ENCODE data around the gene MMP2.

MMP2 gene

DNA sequence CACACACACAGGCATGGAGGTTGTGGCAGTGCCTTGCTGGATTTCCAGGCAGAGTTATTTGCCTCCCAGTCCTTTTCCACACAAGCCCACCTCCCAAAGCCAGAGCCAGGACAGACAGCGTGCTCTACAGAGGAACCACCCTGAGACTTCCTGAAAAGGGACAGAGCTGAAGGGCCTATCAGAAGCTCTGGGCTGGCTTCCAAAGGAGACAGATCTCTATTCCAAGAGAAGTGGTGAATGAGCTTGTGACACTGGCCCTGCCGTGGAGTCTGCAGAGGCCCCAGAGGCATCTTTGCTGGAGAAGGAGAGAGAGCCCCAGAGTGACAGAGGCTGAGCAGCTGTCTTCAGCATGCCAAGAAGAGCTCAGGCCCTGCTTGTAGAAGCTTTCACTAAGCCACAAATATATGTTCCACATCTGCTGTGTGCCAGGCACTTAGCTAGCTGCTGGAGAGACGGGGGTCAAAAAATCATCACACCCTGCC, 21.6 kb downstream of the MMP2 start:
- Histone ChIP-seq H2BK15ac (ENCODE audit: low read length) (no peak overlapping the region), H3K36me3 (replicated peaks in 1 of 2; ENCODE audit: control insufficient read depth in 2 of 2, insufficient read depth in 2 of 2, low read length in 2 of 2) (peaks cover 3 to 86% of the 10 kb centered on the region in 2 donors), H3K9ac (ENCODE audit: low read depth, low read length, poor library complexity) (no peak overlapping the region), H2BK5ac (ENCODE audit: low read length) (no peak overlapping the region), H4K91ac (ENCODE audit: low read depth, low read length, poor library complexity) (no peak overlapping the region), H3K27me3 (ENCODE audit: control insufficient read depth in 3 of 3, insufficient read depth in 3 of 3, low read depth in 1 of 3, low read length in 3 of 3) (no peaks in the 10 kb centered on the region), H3K23ac (ENCODE audit: low read depth, low read length, poor library complexity) (no peak overlapping the region), H3K9me3 (replicated peaks in 1 of 2; ENCODE audit: control insufficient read depth in 2 of 2, insufficient read depth in 1 of 2, low read depth in 1 of 2, low read length in 2 of 2) (peaks cover 0 to 2% of the 10 kb centered on the region in 2 donors), H3K79me1 (ENCODE audit: low read depth, low read length) (no peaks in the 10 kb centered on the region), H3K14ac (ENCODE audit: low read length) (no peak overlapping the region), H3K4me3 (ENCODE audit: low read length in 2 of 2) (no peak overlapping the region), H3K4me2 (ENCODE audit: insufficient read depth, low read length, poor library complexity, severe bottlenecking) (no peak overlapping the region), H2BK12ac (ENCODE audit: low read length) (no peak overlapping the region), H2AFZ (ENCODE audit: low read length) (no peak overlapping the region), H3K27ac (replicated peaks; ENCODE audit: low read length) (peak overlapping the region; percentile 32), H4K8ac (ENCODE audit: low read depth, low read length) (no peak overlapping the region), H2AK5ac (ENCODE audit: low read depth, low read length) (no peak overlapping the region), H2BK120ac (ENCODE audit: low read depth, low read length) (no peak overlapping the region), H3K18ac (ENCODE audit: low read length) (peak overlapping the region; percentile 35), H3K4me1 (ENCODE audit: control insufficient read depth in 2 of 2, insufficient read depth in 1 of 2, low read depth in 1 of 2, low read length in 2 of 2) (peaks cover 19 to 26% of the 10 kb centered on the region in 2 donors), H3K4ac (ENCODE audit: low read length) (no peak overlapping the region)
- no peak for DNase-seq (ENCODE audit: low spot score)
- WGBS, 2 donors (ENCODE audit: extremely low coverage in 2 of 2, insufficient read length in 2 of 2, insufficient replicate concordance in 1 of 2) = no CpG with 5 or more reads among the region's 3 CpGs

DNA sequence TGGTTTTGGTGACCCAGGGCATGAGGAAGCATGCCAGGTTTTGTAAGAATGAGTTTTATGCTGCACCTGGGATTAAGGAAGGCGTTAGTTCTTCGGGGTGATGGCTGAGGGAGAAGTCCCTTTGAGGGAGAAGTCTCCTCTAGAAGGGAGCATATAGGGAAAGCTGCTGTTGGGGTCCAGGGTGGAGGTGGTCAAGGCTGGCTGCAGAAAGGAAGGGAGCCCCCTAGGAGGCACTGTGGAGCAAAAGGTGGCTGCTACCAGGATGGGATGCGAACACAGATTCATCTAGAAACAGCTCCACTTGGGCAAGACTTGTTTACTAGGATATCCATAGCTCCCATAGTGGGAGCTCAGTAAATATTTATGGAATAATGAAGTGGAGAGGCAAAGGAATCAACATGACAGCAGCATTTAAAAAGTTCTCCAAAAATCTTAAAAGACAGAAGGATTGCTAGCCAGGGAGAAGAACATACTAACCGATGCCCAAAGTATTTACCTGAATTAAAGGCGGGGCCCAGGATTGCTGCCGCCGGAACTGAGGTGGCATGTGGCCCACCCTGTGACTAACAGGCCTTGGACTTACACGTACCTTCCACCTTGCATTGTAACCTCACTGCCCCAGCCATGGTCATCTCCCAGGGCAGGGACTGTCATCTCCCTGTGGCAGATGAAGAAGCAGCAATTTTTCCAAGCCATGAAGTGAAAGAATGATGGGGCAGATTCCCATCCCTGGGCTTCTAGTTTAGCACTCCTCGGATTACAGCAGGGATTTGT, 22.7 kb downstream of the MMP2 start:
- Histone ChIP-seq H2BK5ac (ENCODE audit: low read length) (no peak overlapping the region), H3K4me3 (ENCODE audit: low read length in 2 of 2) (no peak overlapping the region), H2AFZ (ENCODE audit: low read length) (no peak overlapping the region), H2BK15ac (ENCODE audit: low read length) (no peak overlapping the region), H3K9ac (ENCODE audit: low read depth, low read length, poor library complexity) (no peak overlapping the region), H3K23ac (ENCODE audit: low read depth, low read length, poor library complexity) (no peak overlapping the region), H3K27ac (replicated peaks; ENCODE audit: low read length) (no peak overlapping the region), H3K4me1 (ENCODE audit: control insufficient read depth in 2 of 2, insufficient read depth in 1 of 2, low read depth in 1 of 2, low read length in 2 of 2) (peaks cover 19 to 26% of the 10 kb centered on the region in 2 donors), H2BK120ac (ENCODE audit: low read depth, low read length) (no peak overlapping the region), H3K14ac (ENCODE audit: low read length) (no peak overlapping the region), H3K79me1 (ENCODE audit: low read depth, low read length) (no peaks in the 10 kb centered on the region), H3K27me3 (ENCODE audit: control insufficient read depth in 3 of 3, insufficient read depth in 3 of 3, low read depth in 1 of 3, low read length in 3 of 3) (no peaks in the 10 kb centered on the region), H3K36me3 (replicated peaks in 1 of 2; ENCODE audit: control insufficient read depth in 2 of 2, insufficient read depth in 2 of 2, low read length in 2 of 2) (peaks cover 1 to 86% of the 10 kb centered on the region in 2 donors), H3K4ac (ENCODE audit: low read length) (no peak overlapping the region), H4K8ac (ENCODE audit: low read depth, low read length) (no peak overlapping the region), H3K18ac (ENCODE audit: low read length) (no peak overlapping the region), H2BK12ac (ENCODE audit: low read length) (no peak overlapping the region), H3K4me2 (ENCODE audit: insufficient read depth, low read length, poor library complexity, severe bottlenecking) (no peak overlapping the region), H2AK5ac (ENCODE audit: low read depth, low read length) (no peak overlapping the region), H3K9me3 (replicated peaks in 1 of 2; ENCODE audit: control insufficient read depth in 2 of 2, insufficient read depth in 1 of 2, low read depth in 1 of 2, low read length in 2 of 2) (peaks cover 0 to 2% of the 10 kb centered on the region in 2 donors), H4K91ac (ENCODE audit: low read depth, low read length, poor library complexity) (no peak overlapping the region)
- WGBS, 2 donors (ENCODE audit: extremely low coverage in 2 of 2, insufficient read length in 2 of 2, insufficient replicate concordance in 1 of 2) = no CpG with 5 or more reads among the region's 9 CpGs
- no peak for DNase-seq (ENCODE audit: low spot score)

DNA sequence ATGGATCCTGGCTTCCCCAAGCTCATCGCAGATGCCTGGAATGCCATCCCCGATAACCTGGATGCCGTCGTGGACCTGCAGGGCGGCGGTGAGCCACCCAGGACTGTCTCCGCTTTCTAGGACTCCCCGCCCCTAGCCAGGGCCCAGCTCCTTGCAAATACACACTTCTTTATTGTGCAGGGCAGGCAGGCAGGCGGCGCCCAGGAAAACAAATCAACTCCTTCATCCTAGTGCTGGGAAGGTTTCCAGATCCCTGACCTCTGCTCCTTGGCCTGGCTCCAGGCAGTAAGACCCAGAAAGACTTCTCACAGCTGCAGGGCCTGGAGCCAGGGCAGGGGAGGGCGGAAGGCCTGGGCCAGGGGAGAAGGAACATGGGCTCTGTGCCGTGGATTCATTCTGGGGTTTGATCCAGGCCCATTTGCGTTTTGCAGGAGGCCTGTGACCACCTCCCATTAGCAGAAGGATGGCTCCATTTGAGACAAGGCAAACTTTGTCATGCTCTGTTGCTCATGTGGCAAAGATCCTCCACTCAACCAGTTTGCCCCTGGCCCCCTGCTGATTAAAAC, 23.9 kb downstream of the MMP2 start:
- DNase-seq (ENCODE audit: low spot score) = no peak

More for the DNA sequence above, 23.9 kb downstream of the MMP2 start:
- Histone ChIP-seq H4K91ac (ENCODE audit: low read depth, low read length, poor library complexity) (no peak overlapping the region), H3K79me1 (ENCODE audit: low read depth, low read length) (no peaks in the 10 kb centered on the region), H2BK5ac (ENCODE audit: low read length) (no peak overlapping the region), H4K8ac (ENCODE audit: low read depth, low read length) (no peak overlapping the region), H2BK120ac (ENCODE audit: low read depth, low read length) (no peak overlapping the region), H3K18ac (ENCODE audit: low read length) (peak overlapping the region; percentile 2), H2BK15ac (ENCODE audit: low read length) (no peak overlapping the region), H3K36me3 (replicated peaks in 1 of 2; ENCODE audit: control insufficient read depth in 2 of 2, insufficient read depth in 2 of 2, low read length in 2 of 2) (peaks cover 1 to 86% of the 10 kb centered on the region in 2 donors), H3K9ac (ENCODE audit: low read depth, low read length, poor library complexity) (peak overlapping the region; percentile 5), H3K4me1 (ENCODE audit: control insufficient read depth in 2 of 2, insufficient read depth in 1 of 2, low read depth in 1 of 2, low read length in 2 of 2) (peaks cover 19 to 26% of the 10 kb centered on the region in 2 donors), H3K27ac (replicated peaks; ENCODE audit: low read length) (peak overlapping the region; percentile 57), H3K9me3 (replicated peaks in 1 of 2; ENCODE audit: control insufficient read depth in 2 of 2, insufficient read depth in 1 of 2, low read depth in 1 of 2, low read length in 2 of 2) (peaks cover 0 to 2% of the 10 kb centered on the region in 2 donors), H3K4me3 (ENCODE audit: low read length in 2 of 2) (no peak overlapping the region), H3K27me3 (ENCODE audit: control insufficient read depth in 3 of 3, insufficient read depth in 3 of 3, low read depth in 1 of 3, low read length in 3 of 3) (no peaks in the 10 kb centered on the region), H3K4ac (ENCODE audit: low read length) (no peak overlapping the region), H2AFZ (ENCODE audit: low read length) (no peak overlapping the region), H2BK12ac (ENCODE audit: low read length) (no peak overlapping the region), H3K4me2 (ENCODE audit: insufficient read depth, low read length, poor library complexity, severe bottlenecking) (no peak overlapping the region), H3K14ac (ENCODE audit: low read length) (no peak overlapping the region), H3K23ac (ENCODE audit: low read depth, low read length, poor library complexity) (no peak overlapping the region), H2AK5ac (ENCODE audit: low read depth, low read length) (no peak overlapping the region)
- WGBS, 2 donors (ENCODE audit: extremely low coverage in 2 of 2, insufficient read length in 2 of 2, insufficient replicate concordance in 1 of 2) = no CpG with 5 or more reads among the region's 13 CpGs
